ENCODE results near the gene PLCB2.

PLCB2 gene

GRCh38 chr15:40301467-40302179 lies 6.1 kb downstream of the PLCB2 start:
- DNase-seq: no peak

- DNase-seq: no peak
These were observed 7.0 kb downstream of the PLCB2 start for GRCh38 chr15:40300771-40301170.

DNA sequence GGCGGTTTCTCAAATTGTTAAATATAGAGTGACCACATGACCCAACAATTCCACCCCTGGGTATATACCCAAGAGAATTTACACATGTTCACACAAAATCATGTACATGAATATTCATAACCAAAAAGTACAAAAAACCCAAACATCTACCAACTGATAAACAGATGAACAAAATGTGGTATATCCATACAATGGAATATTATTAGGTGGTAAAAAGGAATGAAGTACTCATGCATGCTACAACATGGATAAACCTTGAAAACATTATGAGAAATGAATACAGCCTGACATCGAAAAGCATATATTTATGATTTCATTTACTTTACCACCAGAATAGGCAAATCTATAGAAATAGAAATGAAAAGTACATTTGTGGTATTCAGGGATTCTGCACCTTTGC lies 7.4 kb downstream of the PLCB2 start:
- DNase-seq: no peak

DNA sequence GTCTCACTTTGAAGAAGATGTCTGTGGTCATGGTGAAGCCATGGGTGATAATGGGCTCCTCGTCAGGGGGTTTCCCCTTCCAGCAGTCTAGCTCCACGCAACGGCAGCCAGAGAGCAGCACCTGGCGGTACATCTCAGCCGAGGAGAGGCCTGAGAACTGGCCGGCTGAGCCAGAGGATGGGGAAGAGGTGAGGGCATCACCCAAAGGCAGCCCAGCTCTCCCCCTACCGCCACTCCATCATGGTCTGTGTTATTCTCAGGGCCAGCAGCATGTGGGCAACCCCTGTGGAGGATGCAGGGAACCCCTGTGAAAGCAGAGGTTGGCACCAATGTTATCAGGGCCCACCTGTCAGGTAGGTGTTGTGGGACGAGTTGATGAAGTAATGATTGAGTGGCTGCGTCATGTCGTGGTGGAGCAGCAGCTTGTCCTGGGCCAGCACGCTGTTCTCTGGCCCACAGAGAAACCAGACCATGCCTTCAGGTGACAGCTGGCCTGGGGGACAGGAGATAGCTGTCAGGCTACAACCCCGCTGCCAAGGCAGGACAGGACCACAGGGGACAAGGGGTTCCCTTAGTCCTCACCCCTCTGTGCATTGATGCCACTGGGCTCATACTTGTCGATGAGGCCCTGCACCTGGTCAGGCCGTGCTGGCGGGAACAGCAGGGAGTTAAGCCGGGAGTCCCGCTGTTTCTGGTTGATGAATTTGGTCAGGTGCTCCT lies 9.4 kb downstream of the PLCB2 start:
- DNase-seq: no peak

GRCh38 chr15:40297356-40297755 lies 10.4 kb downstream of the PLCB2 start:
- no peak for DNase-seq

GRCh38 chr15:40296561-40297230 lies 11.0 kb downstream of the PLCB2 start:
- no peak for DNase-seq

- DNase-seq: no peak
These were observed 11.7 kb downstream of the PLCB2 start for GRCh38 chr15:40295877-40296560.

DNA sequence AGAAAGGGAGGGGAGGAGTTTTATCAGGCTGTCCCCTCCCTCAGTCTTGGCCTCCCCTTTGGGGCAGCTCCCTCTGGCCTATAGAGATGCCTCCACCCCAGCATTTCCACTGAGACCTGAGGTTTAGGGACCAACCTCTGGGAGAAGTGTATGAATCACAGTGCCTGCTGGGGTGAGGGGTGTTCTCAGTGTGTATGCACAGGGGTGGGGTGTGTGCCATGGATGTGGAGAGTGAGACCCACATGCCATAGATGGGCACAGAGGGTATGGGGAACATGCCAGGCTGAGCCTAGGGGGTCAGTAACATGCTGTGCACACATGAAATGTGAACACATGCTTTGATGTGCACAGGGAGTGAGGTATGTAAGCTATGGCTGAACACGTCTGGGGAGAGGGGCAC lies 12.4 kb downstream of the PLCB2 start:
- DNase-seq: no peak

DNA sequence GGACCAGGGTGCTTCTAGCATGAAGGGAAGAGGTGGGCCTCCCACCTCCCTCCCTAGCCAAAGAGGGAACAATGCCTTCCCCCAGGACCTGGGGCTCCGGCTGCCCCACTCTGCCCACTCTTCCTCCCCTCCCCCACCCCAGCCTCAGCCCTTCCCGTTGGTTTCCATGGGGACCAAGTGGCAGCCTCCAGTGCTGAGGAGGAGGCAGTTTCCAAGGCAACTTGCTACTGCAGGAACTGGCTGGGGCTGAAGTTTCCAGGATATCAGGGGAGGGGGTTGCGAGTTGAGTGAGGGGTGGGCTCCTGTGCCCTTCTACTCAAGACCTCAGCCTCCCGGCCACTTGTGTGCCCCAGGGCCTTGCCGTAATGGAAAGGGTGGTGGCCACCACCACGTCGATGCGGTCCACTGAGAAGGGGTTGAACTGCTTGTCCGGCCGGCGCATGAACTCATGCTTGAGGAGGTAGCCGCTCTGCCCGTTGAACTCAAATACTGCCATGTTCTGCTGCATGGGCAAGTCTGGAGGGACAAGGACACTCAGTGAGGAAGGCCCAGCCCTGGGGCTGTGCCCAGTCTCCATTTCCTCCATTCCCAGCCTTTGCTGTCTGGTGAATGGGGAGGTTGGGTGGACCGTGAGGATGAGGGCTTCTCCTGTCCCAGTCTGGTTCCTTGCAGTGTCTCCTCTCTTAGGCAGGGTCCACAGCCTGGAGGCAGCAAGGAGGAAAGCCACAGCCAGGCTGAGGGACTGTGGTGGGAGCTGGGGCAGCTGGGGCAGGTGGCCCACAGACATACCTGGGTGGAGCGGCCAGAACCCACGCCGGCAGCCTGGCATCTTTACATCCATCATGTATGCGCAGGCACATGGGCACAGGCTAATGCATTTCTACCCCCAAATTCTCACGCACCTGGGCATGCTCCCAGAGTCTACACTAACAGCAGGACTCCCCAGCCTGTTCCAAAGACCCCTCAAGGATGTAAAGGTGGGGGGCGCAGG lies 13.5 kb downstream of the PLCB2 start:
- DNase-seq: no peak

- no peak for DNase-seq
These were observed 14.7 kb downstream of the PLCB2 start for GRCh38 chr15:40293006-40293405.

- no peak for DNase-seq
These were observed 15.5 kb downstream of the PLCB2 start for GRCh38 chr15:40292246-40292645.

DNA sequence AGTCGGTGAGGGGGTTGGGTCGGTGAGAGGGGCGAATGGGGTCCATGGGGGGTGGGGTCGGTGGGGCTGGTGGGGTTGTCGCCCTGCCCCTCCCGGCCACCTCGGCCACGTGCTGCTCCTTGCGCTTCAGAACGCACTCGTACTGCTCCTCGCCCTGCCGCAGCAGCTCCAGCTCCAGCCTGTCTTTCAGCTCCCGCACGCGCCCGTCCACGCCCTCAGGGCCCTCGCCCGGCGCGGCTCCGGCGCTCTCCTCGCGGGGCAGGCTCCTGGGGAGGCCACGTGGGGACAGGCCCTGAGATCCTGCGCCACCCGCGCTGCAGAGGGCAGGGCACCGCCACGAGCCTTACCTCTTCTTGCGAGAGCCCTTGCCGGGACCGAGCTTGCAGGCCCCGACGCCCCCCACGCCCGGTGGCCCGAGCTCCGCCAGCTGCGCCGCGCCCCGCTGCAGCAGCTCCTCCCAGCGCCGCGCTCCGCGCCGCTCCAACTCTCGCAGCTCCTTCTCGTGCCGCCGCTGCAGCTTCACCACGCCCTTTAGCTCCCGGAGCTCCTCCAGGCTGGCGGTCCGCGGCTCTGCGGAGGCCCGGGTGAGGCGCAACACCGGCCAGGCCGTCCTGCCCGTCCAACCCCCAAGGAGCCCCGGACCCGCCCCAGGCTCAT lies 16.7 kb downstream of the PLCB2 start:
- DNase-seq: no peak

DNA sequence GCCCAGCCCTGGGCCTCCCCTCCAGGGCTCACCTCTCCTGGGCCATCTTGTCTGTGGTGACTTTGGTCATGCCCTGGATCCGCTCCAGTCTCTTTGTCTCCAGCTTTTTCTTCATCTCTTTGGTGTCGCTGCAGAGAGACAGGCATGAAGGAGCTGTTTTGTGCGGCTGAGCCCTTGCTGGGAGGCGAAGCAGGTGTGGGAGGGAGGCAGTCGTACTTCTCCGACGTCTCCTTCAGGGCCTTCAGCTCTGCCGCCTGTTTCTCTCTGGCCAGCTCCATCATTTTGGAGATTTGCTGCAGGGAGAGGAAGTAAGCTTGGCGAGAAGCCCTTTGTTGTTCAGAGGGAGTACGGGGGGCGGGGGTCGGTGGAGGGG lies 17.2 kb downstream of the PLCB2 start:
- DNase-seq: no peak

- DNase-seq: no peak
These were observed 18.5 kb downstream of the PLCB2 start for GRCh38 chr15:40289140-40289775.

- DNase-seq: no peak
These were observed 19.8 kb downstream of the PLCB2 start for GRCh38 chr15:40287968-40288367.

DNA sequence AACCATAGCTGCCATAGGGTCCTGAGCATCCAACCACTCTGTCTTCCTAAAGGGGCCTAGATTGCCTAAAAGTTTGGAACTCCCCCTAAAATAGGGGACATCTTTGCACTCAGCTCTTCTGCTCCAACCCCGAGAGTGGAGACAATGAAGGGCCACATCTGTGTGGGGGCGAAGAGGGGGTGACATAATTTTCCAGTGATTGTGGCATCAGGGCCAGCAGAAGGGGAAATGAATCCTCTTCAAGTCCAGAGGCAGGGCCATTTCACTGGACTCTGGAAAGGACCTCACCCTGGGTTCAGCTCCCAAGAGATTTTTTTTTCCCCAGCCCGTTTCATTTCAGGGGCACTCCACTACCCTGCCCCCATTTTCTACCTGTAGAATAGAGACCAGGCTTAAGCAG lies 20.2 kb downstream of the PLCB2 start:
- no peak for DNase-seq

DNA sequence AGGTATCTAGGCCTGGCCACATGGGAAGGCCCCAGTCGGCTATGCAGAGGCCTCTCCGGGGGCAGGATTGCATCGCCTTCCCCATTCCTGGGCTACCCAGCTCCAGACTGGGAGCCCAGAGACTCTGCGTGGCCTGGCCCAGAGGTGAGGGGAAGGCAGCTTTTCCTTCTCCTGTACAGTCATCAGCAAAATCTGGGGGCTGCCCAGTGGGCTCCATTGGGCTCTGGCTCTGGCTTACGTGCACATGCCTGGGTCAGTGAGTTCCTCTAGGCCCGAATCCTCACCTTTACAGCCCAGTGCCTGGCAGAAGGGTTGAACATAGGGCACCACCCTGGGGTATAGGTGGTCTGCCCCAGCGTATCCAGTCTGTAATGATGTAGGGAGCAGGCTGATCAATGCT lies 20.9 kb downstream of the PLCB2 start:
- DNase-seq: no peak

- no peak for DNase-seq
These were observed 21.6 kb downstream of the PLCB2 start for GRCh38 chr15:40286061-40286532.

GRCh38 chr15:40285554-40286011 lies 22.2 kb downstream of the PLCB2 start:
- DNase-seq: no peak

- no peak for DNase-seq
These were observed 22.6 kb downstream of the PLCB2 start for GRCh38 chr15:40285151-40285550.
